CD4-positive, alpha-beta memory T cell (primary cell): ENCODE measurements around the gene AFDN. TPM values are rescaled to one million over a fixed set of nuclear protein-coding genes. Genes with fewer than 3 reads are reported as not detected.

Experiments
- CTCF ChIA-PET: fragments of 350-600 bp; sonication (Branson Sonifier 250); formaldehyde crosslinking; loops from one replicate; lab custom pipeline; 2021; ENCODE audit warnings: inconsistent platforms; ENCODE audit not compliant: partially characterized antibody; lab: Charles Lee
- POLR2A ChIA-PET: fragments of 350-600 bp; sonication (Branson Sonifier 250); formaldehyde crosslinking; loops from one replicate; lab custom pipeline; 2021; ENCODE audit not compliant: partially characterized antibody; lab: Charles Lee
- DNase-seq, 5 donors: peaks; one replicate each; pipeline versions ENCODE4 v3.0.0 to v3.0.0-alpha.2; 2020 to 2022; ENCODE audit warnings: mixed read lengths in 1 of 5
- H3K27ac ChIP-seq: one replicate; pipeline ENCODE4 v1.7.0; 2013; ENCODE audit warnings: low read depth, low read length
- H3K27me3 ChIP-seq: 2 replicates; pipeline ENCODE4 v1.7.0; 2013; ENCODE audit warnings: mild to moderate bottlenecking, low read length, moderate library complexity; ENCODE audit not compliant: insufficient read depth
- H3K36me3 ChIP-seq: 2 replicates; pipeline ENCODE4 v1.7.0; 2013; ENCODE audit warnings: mild to moderate bottlenecking, low read length, moderate library complexity; ENCODE audit not compliant: insufficient read depth
- H3K4me1 ChIP-seq: 2 replicates; pipeline ENCODE4 v1.7.0; 2013; ENCODE audit warnings: mild to moderate bottlenecking, low read length, moderate library complexity; ENCODE audit not compliant: insufficient read depth
- H3K4me3 ChIP-seq, 2 donors: one replicate each; pipeline ENCODE4 v1.7.0; 2013; ENCODE audit warnings: low read length in 2 of 2, mild to moderate bottlenecking in 1 of 2
- H3K9me3 ChIP-seq, 2 donors: one replicate each; pipeline ENCODE4 v1.7.0; 2013; ENCODE audit warnings: low read length in 2 of 2, control low read depth in 1 of 2; ENCODE audit not compliant: control insufficient read depth in 1 of 2
- H3K27ac Mint-ChIP-seq, 7 donors: one replicate each; pipeline ENCODE4 v1.8.0; 2020 to 2021; ENCODE audit warnings: mixed read lengths in 7 of 7, mild to moderate bottlenecking in 6 of 7, inconsistent platforms in 3 of 7, moderate library complexity in 3 of 7
- H3K27me3 Mint-ChIP-seq, 2 donors: one replicate each; pipeline ENCODE4 v1.8.0; 2020 to 2021; ENCODE audit warnings: mixed read lengths in 2 of 2
- H3K36me3 Mint-ChIP-seq, 2 donors: one replicate each; pipeline ENCODE4 v1.8.0; 2020 to 2021; ENCODE audit warnings: mixed read lengths in 2 of 2, inconsistent platforms in 1 of 2, mild to moderate bottlenecking in 1 of 2
- H3K4me1 Mint-ChIP-seq, 4 donors: one replicate each; pipeline ENCODE4 v1.8.0; 2020 to 2021; ENCODE audit warnings: mixed read lengths in 4 of 4, mild to moderate bottlenecking in 1 of 4
- H3K4me3 Mint-ChIP-seq, 8 donors: one replicate each; pipeline ENCODE4 v1.8.0; 2020 to 2021; ENCODE audit warnings: mixed read lengths in 8 of 8, mild to moderate bottlenecking in 7 of 8, moderate library complexity in 6 of 8, inconsistent platforms in 3 of 8
- H3K9me3 Mint-ChIP-seq, 8 donors: one replicate each; pipeline ENCODE4 v1.8.0; 2020 to 2021; ENCODE audit warnings: mixed read lengths in 8 of 8, mild to moderate bottlenecking in 5 of 8, inconsistent platforms in 3 of 8, moderate library complexity in 1 of 8
- intact Hi-C: fragments of 100-400 bp; cut with micrococcal nuclease; formaldehyde crosslinking; loops from one replicate; pipeline ENCODE4 v1.15.1; 2023
- polyA plus RNA-seq, 2 donors: library from polyadenylated mRNA; unstranded; fragments of 300-500 nt; fragmentation: Illumina TruSeq; gene quantifications; one replicate each; pipeline ENCODE4 v1.2.3, GENCODE V29; 2021
- total RNA-seq, 2 experiments: library from RNA; stranded (reverse); gene quantifications; one replicate each; pipeline ENCODE4 v1.2.3, GENCODE V29; 2021

The AFDN gene
- total and polyA plus RNA-seq, 4 experiments from 2014 or later, result 1.4 to 24.3 (median 15.3) TPM

GRCh38 chr6:167988154-167988495 lies 161.4 kb downstream of the AFDN start:
- Histone ChIP-seq H3K36me3 (no peaks in the 10 kb centered on the region), H3K9me3 (no peaks in the 10 kb centered on the region), H3K27me3 (no peaks in the 10 kb centered on the region), H3K4me3 (no peak overlapping the region), H3K4me1 (no peaks in the 10 kb centered on the region), H3K27ac (no peak overlapping the region)
- H3K36me3 Mint-ChIP-seq, result no peaks in the 10 kb centered on the region
- H3K27ac Mint-ChIP-seq, result no peak overlapping the region
- H3K4me1 Mint-ChIP-seq, result peaks cover 0 to 2% (median 0%) of the 10 kb centered on the region in 4 donors
- H3K27me3 Mint-ChIP-seq, result peaks cover 0 to 2% of the 10 kb centered on the region in 2 donors
- intact Hi-C loops, result no loop called here
- H3K9me3 Mint-ChIP-seq, result peaks cover 0 to 6% (median 0%) of the 10 kb centered on the region in 8 donors
- POLR2A ChIA-PET, result no interaction called here
- CTCF ChIA-PET, result no interaction called here
- H3K4me3 Mint-ChIP-seq, result no peak overlapping the region
- no peak for DNase-seq

DNA sequence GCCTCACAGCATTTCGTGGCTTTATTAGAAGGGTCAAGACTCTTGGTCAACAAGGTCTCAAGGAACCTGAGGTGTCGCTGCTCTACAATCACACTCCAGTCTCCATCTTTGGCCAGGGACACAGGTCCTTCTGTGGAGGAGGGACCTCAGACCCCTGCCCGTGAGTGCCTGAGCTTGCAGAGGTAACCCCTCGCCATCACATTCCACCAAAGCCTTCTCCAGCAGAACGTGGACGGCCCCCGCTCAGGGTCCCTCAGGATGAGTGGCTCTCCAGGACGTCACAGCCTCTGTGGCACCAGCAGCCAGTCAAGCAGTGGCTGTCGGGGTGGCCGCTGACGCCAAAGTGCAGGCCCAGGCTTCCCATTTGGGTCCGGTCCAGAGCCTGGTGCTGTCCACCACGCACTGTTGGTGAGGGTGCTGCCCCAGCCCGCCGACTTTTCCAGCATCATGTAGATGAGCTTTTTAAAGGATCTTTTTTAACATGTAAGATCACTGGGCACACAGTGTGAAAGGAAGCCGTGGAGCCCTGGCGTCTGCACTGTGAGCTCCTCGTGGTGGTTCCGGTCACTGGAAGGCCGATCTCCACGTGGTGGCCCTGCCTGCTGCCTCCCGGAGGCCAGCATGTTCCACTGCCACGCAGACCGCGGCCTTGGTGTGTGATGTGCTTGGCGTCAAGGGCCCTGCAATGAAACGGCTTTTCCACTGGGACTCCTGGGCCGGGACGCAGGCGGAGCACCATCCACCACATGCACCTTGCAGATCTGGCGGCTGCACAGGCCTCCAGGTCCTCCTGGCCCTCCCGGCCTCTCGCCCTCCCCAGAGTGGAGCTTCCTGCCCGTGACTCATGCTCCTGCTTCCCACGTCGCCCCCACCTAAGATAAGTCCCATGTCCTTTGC lies 162.5 kb downstream of the AFDN start:
- no peak for DNase-seq
- Histone ChIP-seq H3K4me1 (no peaks in the 10 kb centered on the region), H3K36me3 (no peaks in the 10 kb centered on the region), H3K27me3 (no peaks in the 10 kb centered on the region), H3K4me3 (no peak overlapping the region), H3K27ac (no peak overlapping the region), H3K9me3 (no peaks in the 10 kb centered on the region)
- Mint-ChIP-seq H3K27ac (no peak overlapping the region), H3K4me1 (no peaks in the 10 kb centered on the region), H3K36me3 (no peaks in the 10 kb centered on the region), H3K27me3 (peaks cover 0 to 4% of the 10 kb centered on the region in 2 donors), H3K4me3 (no peak overlapping the region), H3K9me3 (peaks cover 0 to 6% (median 0%) of the 10 kb centered on the region in 8 donors)
- CTCF ChIA-PET, result no interaction called here
- intact Hi-C loops, result no loop called here
- POLR2A ChIA-PET, result no interaction called here

GRCh38 chr6:167990016-167990945 lies 163.6 kb downstream of the AFDN start:
- POLR2A ChIA-PET, result no interaction called here
- Histone ChIP-seq H3K4me3 (no peak overlapping the region), H3K9me3 (no peaks in the 10 kb centered on the region), H3K4me1 (no peaks in the 10 kb centered on the region), H3K36me3 (no peaks in the 10 kb centered on the region), H3K27me3 (no peaks in the 10 kb centered on the region), H3K27ac (no peak overlapping the region)
- CTCF ChIA-PET, result no interaction called here
- intact Hi-C loops, result no loop called here
- H3K27ac Mint-ChIP-seq, result no peak overlapping the region
- DNase-seq, result no peak
- peaks cover 0 to 6% (median 0%) of the 10 kb centered on the region in 8 donors for H3K9me3 Mint-ChIP-seq
- no peaks in the 10 kb centered on the region for H3K4me1 Mint-ChIP-seq
- H3K4me3 Mint-ChIP-seq, result no peak overlapping the region
- no peaks in the 10 kb centered on the region for H3K36me3 Mint-ChIP-seq
- peaks cover 4 to 6% of the 10 kb centered on the region in 2 donors for H3K27me3 Mint-ChIP-seq

DNA sequence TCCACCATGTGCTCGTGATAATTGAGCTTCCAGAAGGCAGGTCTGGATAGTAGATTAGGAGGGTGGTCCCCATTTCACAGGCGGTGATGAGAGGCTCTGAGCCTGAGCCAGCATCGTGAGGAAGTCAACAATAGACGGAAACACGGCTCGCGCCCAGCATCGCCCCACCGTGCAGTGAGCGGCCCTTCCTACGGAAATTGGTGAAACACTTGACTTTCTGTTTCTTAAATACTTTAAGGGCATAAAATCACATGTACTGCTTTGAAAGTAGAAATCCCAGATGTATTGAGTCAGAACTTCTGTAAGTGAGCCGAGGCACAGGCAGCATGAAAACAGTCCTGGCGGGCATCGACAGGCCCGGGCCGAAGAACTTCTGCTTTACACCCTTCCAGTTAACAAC lies 166.5 kb downstream of the AFDN start:
- Mint-ChIP-seq H3K27ac (no peak overlapping the region), H3K36me3 (no peaks in the 10 kb centered on the region), H3K4me1 (no peaks in the 10 kb centered on the region), H3K27me3 (peaks cover 11% of the 10 kb centered on the region in 2 donors), H3K9me3 (peaks cover 0 to 3% (median 0%) of the 10 kb centered on the region in 8 donors), H3K4me3 (no peak overlapping the region)
- intact Hi-C loops, result no loop called here
- Histone ChIP-seq H3K4me1 (no peaks in the 10 kb centered on the region), H3K27ac (no peak overlapping the region), H3K36me3 (no peaks in the 10 kb centered on the region), H3K9me3 (no peaks in the 10 kb centered on the region), H3K4me3 (no peak overlapping the region), H3K27me3 (no peaks in the 10 kb centered on the region)
- no peak for DNase-seq
- ChIA-PET CTCF (no interaction called here), POLR2A (no interaction called here)

GRCh38 chr6:167993831-167994230 lies 167.1 kb downstream of the AFDN start:
- CTCF ChIA-PET, result no interaction called here
- H3K4me1 Mint-ChIP-seq, result no peaks in the 10 kb centered on the region
- POLR2A ChIA-PET, result no interaction called here
- no peaks in the 10 kb centered on the region for H3K4me1 ChIP-seq
- H3K36me3 ChIP-seq, result no peaks in the 10 kb centered on the region
- no peak overlapping the region for H3K27ac ChIP-seq
- peaks cover 11 to 15% of the 10 kb centered on the region in 2 donors for H3K27me3 Mint-ChIP-seq
- peaks cover 0 to 3% (median 0%) of the 10 kb centered on the region in 8 donors for H3K9me3 Mint-ChIP-seq
- H3K9me3 ChIP-seq, result no peaks in the 10 kb centered on the region
- H3K4me3 Mint-ChIP-seq, result no peak overlapping the region
- intact Hi-C loops, result no loop called here
- H3K36me3 Mint-ChIP-seq, result no peaks in the 10 kb centered on the region
- H3K27me3 ChIP-seq, result no peaks in the 10 kb centered on the region
- H3K27ac Mint-ChIP-seq, result no peak overlapping the region
- no peak for DNase-seq
- H3K4me3 ChIP-seq, result no peak overlapping the region

- H3K27me3 Mint-ChIP-seq, result peaks cover 11 to 15% of the 10 kb centered on the region in 2 donors
- POLR2A ChIA-PET, result no interaction called here
- no peaks in the 10 kb centered on the region for H3K4me1 Mint-ChIP-seq
- Histone ChIP-seq H3K4me3 (no peak overlapping the region), H3K36me3 (no peaks in the 10 kb centered on the region), H3K27me3 (no peaks in the 10 kb centered on the region), H3K27ac (no peak overlapping the region), H3K9me3 (no peaks in the 10 kb centered on the region), H3K4me1 (no peaks in the 10 kb centered on the region)
- H3K36me3 Mint-ChIP-seq, result no peaks in the 10 kb centered on the region
- CTCF ChIA-PET, result no interaction called here
- intact Hi-C loops, result no loop called here
- H3K9me3 Mint-ChIP-seq, result peaks cover 0 to 3% (median 0%) of the 10 kb centered on the region in 8 donors
- DNase-seq, result no peak
- H3K4me3 Mint-ChIP-seq, result no peak overlapping the region
- no peak overlapping the region for H3K27ac Mint-ChIP-seq
These were observed 168.6 kb downstream of the AFDN start for GRCh38 chr6:167995302-167995701.

GRCh38 chr6:167995731-167996151 lies 169.0 kb downstream of the AFDN start:
- H3K4me1 ChIP-seq, result no peaks in the 10 kb centered on the region
- ChIA-PET POLR2A (no interaction called here), CTCF (no interaction called here)
- Mint-ChIP-seq H3K27ac (no peak overlapping the region), H3K4me1 (no peaks in the 10 kb centered on the region), H3K36me3 (no peaks in the 10 kb centered on the region), H3K4me3 (no peak overlapping the region), H3K9me3 (peaks cover 0 to 3% (median 0%) of the 10 kb centered on the region in 8 donors), H3K27me3 (peaks cover 11 to 15% of the 10 kb centered on the region in 2 donors)
- H3K9me3 ChIP-seq, result no peaks in the 10 kb centered on the region
- no peak overlapping the region for H3K4me3 ChIP-seq
- intact Hi-C loops, result no loop called here
- no peaks in the 10 kb centered on the region for H3K36me3 ChIP-seq
- H3K27ac ChIP-seq, result no peak overlapping the region
- H3K27me3 ChIP-seq, result no peaks in the 10 kb centered on the region
- DNase-seq, result no peak
